Measurements from ENCODE around the gene LEF1.
A peak's percentile ranks its signal among the peaks of the same experiment; 100 is the strongest.
"Not testable (repeated sequence)": the region's sequence is repeated elsewhere in the genome, so short reads cannot be mapped to it uniquely, and the experiment has no call there.

The LEF1 gene

DNA sequence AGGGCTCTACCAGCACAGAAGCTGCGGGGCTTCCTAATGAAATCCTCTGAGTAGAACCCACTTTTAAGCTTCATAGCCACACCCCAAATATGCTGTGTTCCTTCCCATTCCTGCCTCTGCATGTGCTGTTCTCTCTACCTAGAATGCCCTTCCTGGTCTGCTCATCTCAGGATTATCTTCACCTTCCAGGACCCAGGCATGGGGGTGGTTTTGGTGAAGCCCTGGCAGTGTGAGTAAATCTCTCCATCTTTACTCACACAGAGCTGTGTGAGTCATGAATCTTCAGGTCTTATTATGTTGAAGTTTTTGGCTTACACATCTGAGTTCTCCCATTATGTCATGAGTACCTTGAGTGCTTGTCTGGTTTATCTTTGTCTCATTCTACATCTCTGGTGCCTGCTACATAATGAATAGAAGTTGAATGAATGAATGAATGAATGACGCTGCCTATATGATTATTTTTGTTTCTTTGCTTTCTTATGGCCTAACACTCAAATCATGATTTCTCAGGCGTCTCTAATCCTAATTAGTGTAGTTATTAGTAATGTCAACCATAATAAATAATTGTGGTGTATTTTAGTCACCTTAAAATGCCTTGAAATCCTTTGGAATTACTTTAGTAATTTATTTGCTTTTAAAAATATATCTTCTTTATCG lies 137.2 kb downstream of the LEF1 start:
- DNase-seq (ENCODE audit: low spot score): no peak

DNA sequence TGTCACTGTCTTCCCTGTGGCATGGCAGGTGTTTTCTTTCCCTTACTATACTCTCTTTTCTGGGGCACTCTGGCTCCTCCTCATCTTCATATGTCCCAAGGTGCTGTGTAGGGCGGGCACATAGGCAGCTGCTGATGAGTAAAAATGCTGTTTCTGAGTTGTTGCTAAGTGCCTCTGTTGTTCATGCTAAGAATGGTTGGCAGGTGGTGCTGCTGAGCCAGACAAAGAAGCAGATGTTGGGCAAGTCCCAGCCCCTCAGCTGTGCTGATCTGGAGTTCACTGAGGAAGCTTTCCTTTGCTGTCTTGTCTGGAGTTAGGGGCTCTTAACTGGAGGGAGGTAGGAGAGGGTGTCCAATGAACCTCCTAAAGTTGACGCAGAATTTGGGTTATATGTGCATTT lies 138.4 kb downstream of the LEF1 start:
- DNase-seq (ENCODE audit: low spot score): no peak

DNA sequence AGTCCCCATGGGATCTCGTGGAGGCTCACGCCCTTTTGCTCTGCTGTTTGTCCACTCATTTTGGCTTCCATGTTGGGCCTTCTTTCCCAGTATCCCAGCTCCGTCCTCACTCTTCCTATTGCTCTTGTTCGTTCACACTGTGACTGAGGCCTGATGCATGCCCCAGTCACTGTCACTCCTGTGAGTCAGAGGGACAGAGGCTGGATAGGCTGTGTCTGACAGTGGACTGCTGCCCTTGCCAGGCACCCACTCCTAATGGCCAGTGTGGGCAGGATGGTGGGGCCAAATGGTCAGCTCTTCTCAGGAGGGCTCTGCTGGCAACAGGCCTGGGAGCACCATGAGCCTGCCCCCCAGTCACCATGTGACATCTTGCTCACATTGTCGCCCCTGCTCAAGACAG lies 139.0 kb downstream of the LEF1 start:
- no peak for DNase-seq (ENCODE audit: low spot score)

DNA sequence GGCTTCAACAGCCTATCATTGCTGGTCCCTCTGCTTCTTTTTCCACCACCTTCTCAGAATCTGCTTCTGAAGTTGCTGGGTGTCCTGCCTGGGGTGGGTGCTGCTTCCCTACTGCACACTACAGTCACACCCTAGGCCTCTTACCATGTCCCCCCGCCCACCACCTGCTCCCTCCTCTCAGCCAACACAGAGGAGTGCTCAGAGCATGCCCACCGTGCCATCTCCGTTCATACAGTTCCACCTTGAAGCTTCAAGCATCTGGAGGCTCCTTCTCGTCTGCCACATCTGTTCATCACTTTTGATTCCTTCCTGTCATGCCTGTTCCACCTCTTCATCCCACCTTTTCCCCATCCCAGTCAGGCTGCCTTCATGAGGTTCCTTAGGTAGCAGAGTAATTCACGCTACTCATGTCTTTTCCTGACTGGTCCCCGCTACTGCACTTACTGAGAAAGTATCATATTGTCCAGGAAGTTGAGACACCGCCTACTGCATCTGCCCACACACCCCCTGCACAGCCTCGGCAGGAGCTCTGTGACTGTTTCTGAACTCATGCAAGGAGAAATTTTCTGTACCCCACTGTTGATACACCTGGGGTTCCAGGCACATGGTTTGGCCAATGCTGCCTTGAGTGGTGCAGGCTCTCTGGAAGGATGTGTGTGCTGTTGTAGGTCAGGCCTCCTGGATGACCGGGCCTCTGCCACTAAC lies 139.6 kb downstream of the LEF1 start:
- no peak for DNase-seq (ENCODE audit: low spot score)

DNA sequence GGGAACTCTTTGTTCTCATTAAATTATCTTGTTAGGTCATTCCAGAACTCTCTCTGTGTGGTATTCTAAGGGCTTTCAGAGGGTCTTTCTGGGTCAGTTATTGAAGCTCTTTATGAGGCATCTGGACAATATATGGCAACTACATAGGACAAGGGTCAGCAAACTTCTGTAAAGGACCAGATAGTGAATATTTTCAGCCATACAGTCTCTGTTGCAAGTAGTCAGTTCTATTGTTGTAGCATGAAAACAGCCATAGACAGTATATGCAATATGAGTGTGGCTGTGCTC lies 143.9 kb downstream of the LEF1 start:
- no peak for DNase-seq (ENCODE audit: low spot score)

DNA sequence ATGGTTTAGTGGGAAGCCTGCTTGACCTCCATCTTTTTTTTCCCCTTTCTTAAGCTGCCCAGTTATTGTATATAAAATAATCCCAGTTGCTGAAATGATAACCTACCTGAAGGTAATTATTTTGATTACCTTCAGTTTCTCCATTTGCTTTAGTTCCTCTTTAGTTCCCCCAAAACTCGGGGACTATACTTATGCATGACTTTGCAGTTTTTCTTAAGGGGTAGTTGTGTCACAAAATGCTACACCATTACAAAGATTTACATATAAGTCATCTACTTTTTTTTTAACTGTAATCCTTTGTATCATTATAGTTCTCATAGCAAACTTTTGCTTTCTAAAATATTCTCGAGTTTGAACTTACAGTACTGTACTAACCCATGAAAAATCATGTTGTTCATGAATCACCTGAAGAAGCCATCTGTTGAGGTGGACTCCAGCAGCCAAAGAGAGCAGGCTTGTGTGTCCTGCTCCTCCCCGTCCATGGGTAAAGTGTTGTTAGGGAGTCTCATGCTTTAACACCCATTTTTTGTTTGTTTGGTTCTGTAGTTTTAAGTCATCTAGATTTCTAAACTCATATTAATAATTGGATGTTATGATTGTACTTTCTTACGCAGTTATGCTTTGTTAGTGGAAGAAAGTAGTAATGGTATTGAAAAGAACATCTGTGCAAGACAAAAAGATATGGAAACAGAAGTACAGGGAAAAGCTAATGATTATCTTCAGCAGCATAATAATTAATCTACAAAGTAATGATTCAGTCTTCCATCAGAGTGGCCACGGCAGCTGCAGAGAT lies 144.5 kb downstream of the LEF1 start:
- no peak for DNase-seq (ENCODE audit: low spot score)

DNA sequence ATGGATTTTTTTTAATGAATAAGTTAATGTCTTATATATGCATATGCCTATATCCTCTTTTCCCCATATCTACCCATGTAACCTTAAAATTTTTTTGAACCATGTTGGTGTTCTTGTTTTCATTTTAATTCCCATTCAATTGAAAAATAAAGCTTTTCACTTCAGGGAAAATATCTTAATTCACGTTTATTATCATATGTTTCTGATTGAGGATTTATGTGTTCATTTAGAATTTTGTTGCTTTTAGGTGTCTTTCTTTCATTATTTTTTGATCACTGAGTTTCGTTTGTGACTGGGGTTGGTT lies 149.9 kb downstream of the LEF1 start:
- no peak for DNase-seq (ENCODE audit: low spot score)

DNA sequence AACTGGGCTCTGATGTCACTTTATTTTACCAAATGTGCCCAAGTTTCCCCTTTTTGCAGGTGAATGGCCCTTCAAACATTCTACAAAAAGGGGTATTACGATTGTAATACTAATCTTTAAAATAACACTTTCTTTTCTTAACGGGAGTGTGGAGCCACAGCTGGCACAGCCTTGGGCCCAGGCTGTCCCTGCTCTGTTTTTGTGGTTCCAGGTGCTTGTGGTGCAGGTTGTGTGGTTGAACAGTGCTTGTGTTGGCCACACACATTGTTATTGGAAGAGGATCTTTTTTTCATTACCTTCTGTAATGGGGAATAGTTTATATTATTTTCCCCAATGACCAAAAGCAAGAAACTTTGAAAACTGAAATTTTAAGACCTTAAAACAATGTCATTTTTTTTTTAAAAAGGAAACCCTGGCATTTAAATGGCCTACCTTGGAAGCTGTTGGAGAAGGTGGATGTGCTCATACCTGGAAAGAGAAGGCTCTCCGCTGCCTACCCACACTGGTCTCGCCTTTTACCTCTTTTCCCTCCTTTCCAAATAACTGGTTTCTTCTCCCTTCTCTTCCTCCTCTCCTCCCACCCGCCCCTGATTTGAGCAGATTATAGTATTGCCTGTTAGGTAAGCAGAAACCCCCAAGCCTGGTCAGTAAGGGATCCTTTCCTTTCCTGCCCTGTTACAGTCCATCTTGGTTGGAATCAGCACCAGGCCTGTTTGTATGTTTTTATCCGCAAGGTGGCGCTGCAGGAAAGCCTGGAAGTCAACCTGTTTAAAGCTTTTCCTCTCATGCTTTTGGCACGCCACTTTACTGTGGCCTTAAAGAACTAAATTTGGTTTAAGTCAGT lies 150.5 kb downstream of the LEF1 start:
- peak; percentile 78 for DNase-seq (ENCODE audit: low spot score)

DNA sequence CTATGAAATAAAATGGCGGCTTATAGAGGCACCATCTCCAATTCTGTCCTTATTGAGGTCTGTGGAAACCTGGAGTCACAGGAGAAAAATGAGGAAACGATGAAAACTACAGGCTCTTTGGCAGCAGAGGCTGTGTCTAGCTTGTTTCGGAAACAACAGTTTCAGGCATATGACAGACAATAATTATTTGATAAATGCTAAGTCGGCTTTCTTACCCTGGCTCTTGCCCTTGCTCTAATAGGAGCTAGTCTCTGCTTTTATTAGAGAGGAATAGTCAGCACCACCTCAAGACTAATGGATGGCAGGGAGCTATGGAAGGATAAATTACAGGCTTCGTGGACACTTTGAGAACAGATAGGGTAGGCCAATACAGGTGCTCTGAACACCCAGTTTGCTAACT lies 154.8 kb downstream of the LEF1 start:
- DNase-seq (ENCODE audit: low spot score): no peak

DNA sequence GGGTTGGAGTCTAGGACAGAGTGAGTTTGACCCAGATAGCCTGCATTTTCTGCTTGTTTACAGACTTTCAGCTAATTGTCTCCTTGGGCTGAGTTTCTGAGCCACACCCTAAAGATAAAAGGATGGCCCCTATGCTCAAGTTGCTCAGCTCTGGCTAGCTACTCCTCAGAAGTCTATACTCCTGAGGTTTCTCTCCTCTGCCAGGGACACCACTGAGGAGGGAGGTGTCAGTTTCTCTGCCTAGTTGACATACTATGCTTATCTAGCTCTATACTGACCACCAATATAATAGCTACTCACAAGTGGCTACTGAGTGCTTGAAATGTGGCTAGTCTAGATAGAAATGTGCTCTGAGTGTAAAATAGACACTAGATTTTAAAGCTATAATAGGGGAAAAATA lies 155.4 kb downstream of the LEF1 start:
- no peak for DNase-seq (ENCODE audit: low spot score)

DNA sequence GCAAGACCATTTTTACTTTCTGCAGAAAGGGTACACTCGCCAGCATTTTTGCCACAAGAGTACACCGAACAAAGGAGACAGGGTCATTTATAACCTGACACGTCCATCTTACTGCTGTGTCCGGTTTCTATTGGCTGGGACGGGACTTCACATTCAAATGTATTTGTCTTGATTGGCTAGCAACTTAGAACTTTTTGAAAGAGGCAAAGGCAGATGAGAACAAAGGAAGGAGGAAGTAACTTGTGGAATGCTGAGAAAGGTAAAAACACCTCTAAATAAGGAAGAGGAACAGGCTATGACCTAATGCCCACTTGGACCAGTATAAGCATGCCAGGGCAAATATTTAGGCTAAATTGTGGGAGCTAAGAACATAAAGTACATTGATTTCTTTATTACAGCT lies 156.3 kb downstream of the LEF1 start:
- not testable (repeated sequence) for DNase-seq (ENCODE audit: low spot score)

DNA sequence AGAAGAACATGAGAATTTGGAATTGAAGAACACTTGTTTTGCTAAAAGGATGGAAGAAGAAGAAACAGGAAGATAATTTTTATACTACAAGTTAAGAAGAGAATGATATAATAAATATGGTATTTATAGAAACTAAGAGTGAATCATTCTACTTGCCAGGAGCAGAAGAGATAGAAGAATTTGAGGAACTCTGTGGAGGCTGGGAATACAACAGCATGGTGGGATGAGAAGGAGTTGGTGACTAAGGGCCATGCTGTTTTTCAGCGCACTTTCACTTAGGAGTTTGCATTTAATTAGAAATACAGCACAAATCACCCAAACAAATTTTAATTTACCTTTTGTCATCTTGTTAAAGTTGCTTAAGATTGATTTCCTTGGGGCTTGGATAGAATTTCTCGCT lies 158.6 kb downstream of the LEF1 start:
- no peak for DNase-seq (ENCODE audit: low spot score)

DNA sequence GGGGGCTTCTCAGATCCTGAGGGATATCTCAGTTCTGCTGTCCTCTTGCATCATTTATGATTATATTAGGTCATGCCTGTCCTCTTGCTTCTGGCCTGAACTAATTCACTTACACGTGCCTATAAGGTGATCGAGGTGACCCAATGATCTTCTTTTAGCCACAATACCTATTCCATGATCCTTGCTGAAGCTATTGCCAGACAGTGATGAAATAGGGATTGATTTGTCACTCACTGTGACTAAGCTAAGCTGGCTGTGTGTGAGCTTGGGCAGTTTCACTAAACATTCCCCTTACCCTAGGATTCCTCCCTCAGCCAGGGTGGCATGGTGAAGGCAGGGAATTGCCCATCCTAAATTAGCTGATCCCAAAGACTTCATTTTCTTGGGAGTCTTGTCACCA lies 160.0 kb downstream of the LEF1 start:
- no peak for DNase-seq (ENCODE audit: low spot score)

DNA sequence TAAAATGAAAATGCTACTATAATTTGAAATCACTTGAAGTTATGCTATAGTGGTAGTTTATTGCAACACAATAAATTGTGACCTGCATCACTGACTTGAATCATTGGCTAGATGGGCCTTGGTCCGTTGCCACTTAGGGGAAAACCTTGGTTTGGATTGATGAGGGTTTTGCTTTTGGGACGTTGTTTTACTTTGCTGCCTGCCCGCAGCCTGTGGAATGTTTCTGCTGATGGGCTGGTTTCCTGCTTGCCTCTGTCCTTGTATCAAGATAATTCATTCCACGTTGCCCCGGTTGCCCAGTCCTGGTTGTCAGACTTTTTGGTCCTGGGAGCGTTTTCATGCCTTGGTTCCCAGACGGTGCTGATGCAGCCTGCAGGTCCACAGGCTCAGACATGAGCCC lies 160.7 kb downstream of the LEF1 start:
- DNase-seq (ENCODE audit: low spot score): no peak

DNA sequence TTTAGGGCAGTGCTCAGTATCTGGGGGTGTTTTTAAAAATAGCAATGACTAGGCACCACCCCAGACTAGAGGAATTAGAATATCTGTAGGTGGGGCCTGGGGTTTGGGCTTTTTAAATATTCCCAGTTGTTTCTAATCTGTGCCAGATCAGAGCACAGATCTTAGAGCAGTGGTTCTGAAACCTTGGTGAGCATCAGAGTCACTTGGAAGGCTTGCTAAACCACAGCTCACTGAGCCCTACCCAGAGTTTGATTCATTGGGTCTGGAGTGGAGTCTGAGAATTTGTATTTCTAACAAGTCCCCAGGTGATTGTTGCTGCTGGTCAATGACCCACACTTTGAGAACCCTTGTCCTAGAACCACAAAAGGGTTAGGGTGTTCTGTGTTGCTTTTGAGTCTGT lies 162.4 kb downstream of the LEF1 start:
- DNase-seq (ENCODE audit: low spot score): no peak

DNA sequence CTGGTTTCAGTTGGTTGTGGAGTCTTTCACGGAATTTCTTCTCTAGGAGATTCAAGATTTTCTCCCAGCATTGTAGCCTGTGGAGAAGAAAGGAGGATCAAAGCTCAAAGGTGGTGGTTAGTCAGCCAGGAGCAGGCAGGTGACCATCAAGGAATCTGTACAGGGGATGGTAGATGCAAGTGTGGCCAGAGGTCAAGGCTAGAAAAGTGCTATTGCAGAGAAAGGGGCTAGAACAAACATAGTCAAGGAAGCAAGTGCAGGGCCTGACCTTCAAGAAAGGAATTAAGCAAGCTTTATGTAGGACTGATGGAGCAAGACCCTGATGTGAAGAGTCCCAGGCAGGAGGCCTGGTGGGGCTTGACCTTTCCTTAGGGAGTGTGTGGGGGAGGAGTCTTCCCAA lies 162.9 kb downstream of the LEF1 start:
- DNase-seq (ENCODE audit: low spot score): no peak

DNA sequence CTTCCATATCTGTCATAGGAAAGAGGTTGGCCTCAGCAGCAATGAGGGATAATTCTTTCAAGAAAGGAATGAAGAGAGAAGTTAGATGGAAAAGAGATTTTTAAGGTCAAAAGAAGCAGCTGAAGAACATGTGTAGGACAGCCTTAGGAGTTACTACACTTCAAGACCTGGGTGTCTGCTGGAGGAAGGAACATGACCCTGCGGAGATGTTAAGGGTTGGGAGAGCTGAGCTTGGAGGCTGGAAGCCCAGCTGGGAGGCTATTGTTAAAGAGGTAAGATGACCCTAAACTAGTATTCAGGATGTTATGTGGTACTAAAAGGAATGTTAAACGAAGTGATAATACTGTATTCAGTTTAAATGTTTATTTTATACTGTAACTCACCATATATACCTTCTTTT lies 164.1 kb downstream of the LEF1 start:
- DNase-seq (ENCODE audit: low spot score): no peak

DNA sequence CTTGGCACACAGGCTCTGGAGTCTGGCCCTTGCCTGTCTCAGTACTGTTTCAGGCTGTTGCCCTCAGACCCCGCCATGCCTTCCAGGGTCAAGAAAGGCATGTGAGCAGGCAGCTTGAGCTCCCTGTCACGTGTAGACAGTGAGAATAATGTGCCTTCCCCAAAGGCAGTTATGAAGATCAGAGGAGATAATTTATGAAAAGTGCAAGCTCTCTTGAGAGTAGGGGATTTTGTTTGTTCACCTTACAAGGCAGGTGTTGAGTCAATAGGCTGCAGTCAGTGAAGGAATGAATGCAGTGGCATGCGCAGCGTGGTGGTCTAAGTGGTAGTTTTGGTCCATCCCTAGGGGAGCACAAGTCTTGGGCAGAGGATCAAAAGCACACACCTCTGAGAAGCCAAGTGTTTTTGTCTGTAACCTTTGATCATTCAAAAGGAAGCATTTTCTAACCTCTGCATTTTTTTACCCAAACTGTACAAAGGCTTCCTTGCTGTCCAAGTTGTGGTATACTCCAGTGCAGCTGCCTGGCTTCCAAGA lies 164.7 kb downstream of the LEF1 start:
- no peak for DNase-seq (ENCODE audit: low spot score)

DNA sequence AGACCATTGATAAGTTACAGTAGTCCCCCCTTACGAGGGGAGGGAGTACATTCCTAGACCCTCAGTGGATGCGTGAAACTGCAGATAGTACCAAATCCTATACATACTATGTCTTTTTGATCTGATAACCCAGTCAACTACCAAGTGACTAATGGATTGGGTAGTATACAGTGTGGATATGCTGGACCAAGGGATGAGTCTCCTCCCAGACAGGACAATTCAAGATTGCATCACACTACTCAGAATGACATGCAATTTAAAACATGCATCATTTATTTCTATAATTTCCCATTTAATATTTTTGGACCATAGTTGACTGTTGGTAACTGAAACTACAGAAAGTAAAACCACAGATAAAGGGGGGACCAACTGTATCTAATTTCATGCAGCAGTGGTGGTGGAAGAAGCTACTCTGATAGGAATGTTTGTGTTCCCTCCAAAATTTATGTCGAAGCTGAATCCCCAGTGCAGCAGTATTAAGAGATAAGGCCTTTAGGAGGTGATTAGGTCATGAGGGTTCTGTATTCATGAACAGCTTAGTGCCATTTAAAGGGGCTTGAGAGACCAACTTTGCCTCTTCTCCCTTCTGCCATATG lies 167.1 kb downstream of the LEF1 start:
- DNase-seq (ENCODE audit: low spot score): no peak

DNA sequence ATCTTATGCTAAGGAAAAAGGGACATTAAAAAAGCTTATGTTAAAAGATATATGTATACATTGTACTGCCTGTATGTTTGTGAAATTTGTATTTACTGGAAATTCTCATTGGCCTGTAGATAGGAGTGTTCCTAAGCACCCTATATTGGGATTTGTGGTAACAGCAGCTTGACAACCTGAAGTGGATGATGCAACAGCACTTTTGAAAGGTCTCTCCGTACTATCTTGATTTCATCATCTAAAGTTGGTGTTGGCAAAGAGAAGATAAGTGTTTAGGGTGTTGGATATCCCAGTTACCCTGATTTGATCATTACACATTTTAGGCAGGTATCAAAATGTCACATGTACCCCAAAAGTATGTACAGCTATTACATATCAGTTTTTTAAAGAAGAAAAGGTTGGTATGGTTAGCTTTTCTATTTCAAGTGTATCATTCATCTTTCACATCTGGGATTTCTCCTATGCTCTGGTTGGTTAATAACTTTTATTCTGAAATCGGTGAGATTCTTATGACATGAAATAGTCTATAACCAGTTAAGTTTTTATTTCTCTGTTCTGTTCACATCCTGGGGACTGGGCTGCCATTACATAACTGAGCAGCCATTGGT lies 168.7 kb downstream of the LEF1 start:
- no peak for DNase-seq (ENCODE audit: low spot score)

DNA sequence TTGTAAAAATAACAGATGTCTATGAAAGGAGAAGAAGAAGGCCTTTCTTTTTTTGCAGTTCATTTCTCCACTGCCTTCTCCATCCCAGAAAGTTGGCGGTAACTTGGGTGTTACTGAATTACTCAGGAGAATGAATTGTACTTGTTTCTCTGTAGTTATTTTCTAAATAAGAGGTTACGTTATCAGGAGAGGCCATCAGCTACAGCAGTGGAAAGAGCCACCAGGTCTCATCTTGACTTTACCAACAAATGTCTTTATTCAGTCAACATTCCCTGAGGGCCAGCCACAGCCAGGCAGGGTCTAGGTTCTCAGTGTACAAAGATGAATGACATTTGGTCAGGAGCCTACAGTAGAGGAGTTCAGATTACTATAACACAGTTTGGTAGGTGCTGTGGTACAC lies 170.9 kb downstream of the LEF1 start:
- no peak for DNase-seq (ENCODE audit: low spot score)
